H9 (cell line): ENCODE data around the gene GALNT2. TPM values are rescaled to one million over a fixed set of nuclear protein-coding genes. Genes with fewer than 3 reads are reported as not detected.

Experiments used
- DNase-seq: peaks from one replicate; pipeline ENCODE4 v3.0.0-alpha.2; 2017
- H2AFZ ChIP-seq: one replicate; pipeline ENCODE4 v1.6.1; 2013; ENCODE audit warnings: mild to moderate bottlenecking, low read length, control low read depth, moderate library complexity
- H2AK5ac ChIP-seq: 2 replicates; pipeline ENCODE4 v1.6.1; 2013; ENCODE audit warnings: low read length, control low read depth, mixed read lengths; ENCODE audit not compliant: insufficient read length
- H2BK120ac ChIP-seq: one replicate; pipeline ENCODE4 v1.6.1; 2013; ENCODE audit warnings: low read depth, mild to moderate bottlenecking, low read length, control low read depth, inconsistent platforms; ENCODE audit not compliant: poor library complexity, severe bottlenecking
- H2BK12ac ChIP-seq: 2 replicates; pipeline ENCODE4 v1.6.1; 2013; ENCODE audit warnings: low read length, control low read depth, mixed read lengths, low read depth; ENCODE audit not compliant: insufficient read length
- H2BK15ac ChIP-seq: 2 replicates; pipeline ENCODE4 v1.6.1; 2013; ENCODE audit warnings: low read depth, low read length, control low read depth
- H2BK20ac ChIP-seq: one replicate; pipeline ENCODE4 v1.6.1; 2013; ENCODE audit warnings: low read depth, mild to moderate bottlenecking, low read length, control low read depth, inconsistent platforms; ENCODE audit not compliant: poor library complexity, severe bottlenecking
- H2BK5ac ChIP-seq: 2 replicates; pipeline ENCODE4 v1.6.1; 2013; ENCODE audit warnings: low read length, control low read depth, mixed read lengths; ENCODE audit not compliant: insufficient read length
- H3K14ac ChIP-seq: 2 replicates; pipeline ENCODE4 v1.6.1; 2013; ENCODE audit warnings: low read length, control low read depth; ENCODE audit not compliant: insufficient read depth
- H3K18ac ChIP-seq: 2 replicates; pipeline ENCODE4 v1.6.1; 2013; ENCODE audit warnings: low read depth, mild to moderate bottlenecking, mixed read lengths, low read length, control low read depth; ENCODE audit not compliant: insufficient read length
- H3K23ac ChIP-seq: 2 replicates; pipeline ENCODE4 v1.6.1; 2013; ENCODE audit warnings: low read length, control low read depth, mixed read lengths, low read depth; ENCODE audit not compliant: insufficient read length
- H3K23me2 ChIP-seq: 2 replicates; pipeline ENCODE4 v1.6.1; 2013; ENCODE audit warnings: low read depth, mild to moderate bottlenecking, mixed read lengths, low read length, control low read depth; ENCODE audit not compliant: insufficient read length, poor library complexity, severe bottlenecking
- H3K27ac ChIP-seq: 2 replicates; pipeline ENCODE4 v1.5.1; 2013; ENCODE audit warnings: low read length, control low read depth, mixed read lengths, low read depth; ENCODE audit not compliant: insufficient read length
- H3K27me3 ChIP-seq: 2 replicates; pipeline ENCODE4 v1.6.1; 2013; ENCODE audit warnings: low read length, control low read depth, inconsistent platforms; ENCODE audit not compliant: insufficient read depth
- H3K4ac ChIP-seq: 2 replicates; pipeline ENCODE4 v1.6.1; 2013; ENCODE audit warnings: low read depth, mild to moderate bottlenecking, control low read depth, inconsistent platforms, low read length, moderate library complexity
- H3K4me1 ChIP-seq: 2 replicates; pipeline ENCODE4 v1.6.1; 2013; ENCODE audit warnings: low read length, control low read depth, inconsistent platforms; ENCODE audit not compliant: insufficient read depth
- H3K4me2 ChIP-seq: 2 replicates; pipeline ENCODE4 v1.6.1; 2013; ENCODE audit warnings: low read length, control low read depth, mixed read lengths; ENCODE audit not compliant: insufficient read length, insufficient read depth
- H3K56ac ChIP-seq: 2 replicates; pipeline ENCODE4 v1.6.1; 2013; ENCODE audit warnings: low read depth, mild to moderate bottlenecking, mixed read lengths, low read length, control low read depth; ENCODE audit not compliant: insufficient read length
- H3K79me1 ChIP-seq: 2 replicates; pipeline ENCODE4 v1.6.1; 2013; ENCODE audit warnings: low read depth, mild to moderate bottlenecking, moderate library complexity, low read length, control low read depth, inconsistent platforms; ENCODE audit not compliant: insufficient read depth, poor library complexity, severe bottlenecking
- H3K79me2 ChIP-seq: 2 replicates; pipeline ENCODE4 v1.6.1; 2013; ENCODE audit warnings: low read length, control low read depth, inconsistent platforms; ENCODE audit not compliant: insufficient read depth
- H3K9ac ChIP-seq: 2 replicates; pipeline ENCODE4 v1.6.1; 2013; ENCODE audit warnings: low read length, control low read depth, mixed read lengths; ENCODE audit not compliant: insufficient read length; ENCODE audit errors: extremely low read depth
- H3K9me3 ChIP-seq: one replicate; pipeline ENCODE4 v1.6.1; 2013; ENCODE audit warnings: low read depth, low read length, inconsistent platforms; ENCODE audit not compliant: control insufficient read depth
- H3T11ph ChIP-seq: one replicate; pipeline ENCODE4 v1.6.1; 2013; ENCODE audit warnings: mild to moderate bottlenecking, low read length, control low read depth, inconsistent platforms
- H4K20me1 ChIP-seq: one replicate; pipeline ENCODE4 v1.6.1; 2013; ENCODE audit not compliant: control insufficient read depth, insufficient read length, insufficient read depth
- H4K5ac ChIP-seq: 2 replicates; pipeline ENCODE4 v1.6.1; 2013; ENCODE audit warnings: low read depth, mild to moderate bottlenecking, mixed read lengths, low read length, control low read depth; ENCODE audit not compliant: insufficient read length
- H4K8ac ChIP-seq: replicated peaks from 2 replicates; pipeline ENCODE4 v1.6.1; 2013; ENCODE audit warnings: low read length, control low read depth, mixed read lengths, low read depth; ENCODE audit not compliant: insufficient read length
- H4K91ac ChIP-seq: 2 replicates; pipeline ENCODE4 v1.6.1; 2013; ENCODE audit warnings: low read depth, mild to moderate bottlenecking, moderate library complexity, mixed read lengths, low read length, control low read depth; ENCODE audit not compliant: insufficient read length
- H3K27ac Mint-ChIP-seq, 3 experiments: 2 replicates in 2 of 3; 3 replicates in 1 of 3; pipeline ENCODE4 v1.8.0; 2020 to 2021; ENCODE audit warnings: mixed read lengths in 3 of 3, mild to moderate bottlenecking in 1 of 3, moderate library complexity in 1 of 3
- H3K27me3 Mint-ChIP-seq: 2 replicates; pipeline ENCODE4 v1.8.0; 2021; ENCODE audit warnings: low read depth, mild to moderate bottlenecking, moderate library complexity, mixed read lengths
- H3K36me3 Mint-ChIP-seq, 3 experiments: 2 replicates in 2 of 3; 3 replicates in 1 of 3; pipeline ENCODE4 v1.8.0; 2020 to 2021; ENCODE audit warnings: low read depth in 3 of 3, mixed read lengths in 3 of 3; ENCODE audit not compliant: insufficient read depth in 1 of 3
- H3K4me1 Mint-ChIP-seq, 2 experiments: 2 replicates each; pipeline ENCODE4 v1.8.0; 2020; ENCODE audit warnings: mixed read lengths in 2 of 2
- H3K4me3 Mint-ChIP-seq, 2 experiments: 2 replicates in 1 of 2; 3 replicates in 1 of 2; pipeline ENCODE4 v1.8.0; 2020 to 2021; ENCODE audit warnings: mild to moderate bottlenecking in 2 of 2, mixed read lengths in 2 of 2, moderate library complexity in 1 of 2
- H3K9me3 Mint-ChIP-seq, 2 experiments: 2 replicates in 1 of 2; 3 replicates in 1 of 2; pipeline ENCODE4 v1.8.0; 2020; ENCODE audit warnings: mild to moderate bottlenecking in 2 of 2, mixed read lengths in 2 of 2, moderate library complexity in 1 of 2
- CTCF ChIP-seq: fragments of 200-600 bp; sonication (generic); conservative IDR thresholded peaks from 3 replicates; pipeline ENCODE4 v1.8.0; 2021; ENCODE audit warnings: antibody characterized with exemption, mild to moderate bottlenecking
- WGBS: extraction: QIAGEN DNeasy Blood & Tissue Kit; methylation state at CpG from one replicate; pipeline ENCODE4 v1.1.7; 2013; ENCODE audit warnings: missing lambda C conversion rate, low lambda C conversion rate, mixed read lengths; ENCODE audit not compliant: insufficient read length; ENCODE audit errors: extremely low coverage; 5-methylcytosine and 5-hydroxymethylcytosine counted together
- total RNA-seq: library from RNA; stranded (reverse); gene quantifications from 2 replicates; pipeline ENCODE4 v1.2.1, GENCODE V29; 2021

The GALNT2 gene
- total RNA-seq, 1 experiment from 2014 or later: 57.6 TPM

- TF ChIP-seq CTCF: no peak
- H2BK120ac ChIP-seq: no peak overlapping the region
- H4K20me1 ChIP-seq: no peaks in the 10 kb centered on the region
- H3K23ac ChIP-seq: no peak overlapping the region
- H3K9me3 Mint-ChIP-seq: no peaks in the 10 kb centered on the region
- no peak overlapping the region; a peak in 1 of 7 replicates for H3K27ac Mint-ChIP-seq
- no peak overlapping the region for H3K4me2 ChIP-seq
- no peaks in the 10 kb centered on the region for H3K9me3 ChIP-seq
- peaks cover 17% of the 10 kb centered on the region; the same call in 1 of the 2 replicates for H3K79me2 ChIP-seq
- H4K8ac ChIP-seq: no peak overlapping the region
- H3K4ac ChIP-seq: no peak overlapping the region
- no peak for DNase-seq
- H2AFZ ChIP-seq: no peak overlapping the region
- H4K5ac ChIP-seq: no peak overlapping the region
- no peak overlapping the region for H2BK12ac ChIP-seq
- no CpG with 5 or more reads among the region's 12 CpGs for WGBS
- no peak overlapping the region for H3K9ac ChIP-seq
- H3K23me2 ChIP-seq: no peaks in the 10 kb centered on the region
- H3K36me3 Mint-ChIP-seq: peaks cover 3 to 5% (median 4%) of the 10 kb centered on the region in 3 experiments; a peak in 5 of 7 replicates
- no peak overlapping the region for H2BK20ac ChIP-seq
- no peak overlapping the region for H4K91ac ChIP-seq
- H3K14ac ChIP-seq: no peak overlapping the region
- peaks cover 61 to 73% of the 10 kb centered on the region in 2 experiments for H3K4me1 Mint-ChIP-seq
- H3T11ph ChIP-seq: no peak overlapping the region
- H3K18ac ChIP-seq: no peak overlapping the region
- no peaks in the 10 kb centered on the region for H3K27me3 ChIP-seq
- H2BK15ac ChIP-seq: no peak overlapping the region
- no peak overlapping the region for H3K56ac ChIP-seq
- H3K79me1 ChIP-seq: no peaks in the 10 kb centered on the region
- no peak overlapping the region for H3K27ac ChIP-seq
- H3K4me3 Mint-ChIP-seq: no peak overlapping the region
- H3K4me1 ChIP-seq: peaks cover 20% of the 10 kb centered on the region
- no peak overlapping the region for H2AK5ac ChIP-seq
- no peak overlapping the region for H2BK5ac ChIP-seq
- no peaks in the 10 kb centered on the region; the same call in 1 of the 2 replicates for H3K27me3 Mint-ChIP-seq
These were observed 41.5 kb downstream of the GALNT2 start for GRCh38 chr1:230108580-230108979.
